Measurements from ENCODE around the gene MFSD8.
"Not testable (repeated sequence)": the region's sequence is repeated elsewhere in the genome, so short reads cannot be mapped to it uniquely, and the experiment has no call there.

The MFSD8 gene, protein sequence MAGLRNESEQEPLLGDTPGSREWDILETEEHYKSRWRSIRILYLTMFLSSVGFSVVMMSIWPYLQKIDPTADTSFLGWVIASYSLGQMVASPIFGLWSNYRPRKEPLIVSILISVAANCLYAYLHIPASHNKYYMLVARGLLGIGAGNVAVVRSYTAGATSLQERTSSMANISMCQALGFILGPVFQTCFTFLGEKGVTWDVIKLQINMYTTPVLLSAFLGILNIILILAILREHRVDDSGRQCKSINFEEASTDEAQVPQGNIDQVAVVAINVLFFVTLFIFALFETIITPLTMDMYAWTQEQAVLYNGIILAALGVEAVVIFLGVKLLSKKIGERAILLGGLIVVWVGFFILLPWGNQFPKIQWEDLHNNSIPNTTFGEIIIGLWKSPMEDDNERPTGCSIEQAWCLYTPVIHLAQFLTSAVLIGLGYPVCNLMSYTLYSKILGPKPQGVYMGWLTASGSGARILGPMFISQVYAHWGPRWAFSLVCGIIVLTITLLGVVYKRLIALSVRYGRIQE

DNA sequence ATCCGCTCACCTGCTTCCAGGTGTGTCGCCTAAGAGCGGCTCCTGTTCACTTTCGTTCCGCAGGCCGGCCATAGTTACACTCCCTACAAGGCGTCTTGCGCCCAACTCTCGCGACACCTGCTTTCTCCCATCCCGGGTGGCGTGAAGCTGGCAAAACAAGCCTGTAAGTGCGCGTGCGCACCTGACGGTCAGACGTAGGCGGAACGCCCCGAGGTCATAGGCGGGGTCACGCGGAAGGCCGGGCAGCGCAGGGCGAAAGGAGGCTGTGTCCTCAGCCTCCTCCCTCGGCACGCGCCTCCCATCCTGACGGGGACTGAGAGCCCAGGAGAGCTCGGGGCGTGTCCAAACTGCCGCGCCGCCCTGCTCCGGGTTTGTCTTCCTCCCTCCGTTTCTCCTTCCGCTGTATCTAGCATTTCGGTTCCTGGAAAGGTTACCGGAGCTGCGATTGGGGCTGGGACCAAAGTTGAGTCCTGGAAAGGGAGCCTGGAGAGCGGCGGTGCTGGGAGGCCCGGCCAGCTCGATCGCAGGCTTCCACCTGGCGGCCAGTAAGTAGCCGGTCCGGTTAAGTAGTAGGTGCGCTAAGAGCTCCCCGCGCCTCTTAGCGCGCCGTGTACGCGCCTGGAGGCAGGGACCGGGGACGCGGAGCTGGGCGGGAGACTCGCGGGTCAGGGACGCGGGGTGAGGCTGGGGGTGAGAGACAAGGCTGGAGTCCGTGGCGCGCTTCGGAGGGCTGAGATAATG, at the start of gene MFSD8, which contains the start of gene ABHD18:
TSS of gene MFSD8 (minus strand) at position 112 of the 741 bp plus-strand sequence. CDS start at position 72, 40 bp downstream.
TSS of gene ABHD18 (plus strand) at position 345 of the 741 bp plus-strand sequence. CDS start 17,550 bp downstream, outside the sequence.
- DNase-seq (ENCODE audit: low read depth): peak; percentile 99

DNA sequence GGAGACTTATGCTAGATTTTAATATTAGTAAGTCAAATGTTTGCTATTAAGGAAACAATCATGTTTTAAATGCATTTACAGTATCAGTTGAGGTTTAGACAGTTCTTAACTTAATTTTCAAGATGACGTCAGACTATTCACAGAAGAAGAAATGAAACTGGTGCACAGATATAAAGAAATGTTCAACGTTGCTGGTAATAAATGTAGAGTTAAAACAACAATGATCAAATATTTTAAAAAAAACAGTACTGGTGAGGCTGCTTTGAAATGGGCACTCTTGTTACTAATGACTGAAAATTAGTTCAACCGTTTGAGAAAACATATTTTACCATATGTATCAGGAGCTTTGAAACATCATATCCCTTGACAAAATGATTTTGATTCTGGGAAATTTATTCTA, 44.5 kb upstream of the MFSD8 start:
- no peak for DNase-seq (ENCODE audit: low read depth)

DNA sequence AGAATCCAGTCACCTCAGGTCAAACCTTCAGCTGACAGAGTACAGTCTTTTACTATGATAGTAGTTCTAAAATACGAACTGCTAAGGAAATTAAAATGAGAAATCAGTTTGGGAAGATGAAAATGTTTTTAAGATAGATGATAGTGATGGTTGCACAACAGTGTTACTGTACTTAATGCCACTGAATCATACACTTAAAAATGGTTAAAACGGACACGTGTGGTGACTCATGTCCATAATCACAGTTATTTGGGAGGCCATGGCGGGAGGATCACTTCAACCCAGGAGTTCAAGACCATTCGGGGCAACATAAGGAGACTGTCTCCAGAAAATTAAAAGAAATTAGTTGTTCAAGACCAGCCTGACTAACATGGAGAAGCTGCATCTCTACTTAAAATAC, 41.6 kb upstream of the MFSD8 start:
- DNase-seq (ENCODE audit: low read depth): no peak

DNA sequence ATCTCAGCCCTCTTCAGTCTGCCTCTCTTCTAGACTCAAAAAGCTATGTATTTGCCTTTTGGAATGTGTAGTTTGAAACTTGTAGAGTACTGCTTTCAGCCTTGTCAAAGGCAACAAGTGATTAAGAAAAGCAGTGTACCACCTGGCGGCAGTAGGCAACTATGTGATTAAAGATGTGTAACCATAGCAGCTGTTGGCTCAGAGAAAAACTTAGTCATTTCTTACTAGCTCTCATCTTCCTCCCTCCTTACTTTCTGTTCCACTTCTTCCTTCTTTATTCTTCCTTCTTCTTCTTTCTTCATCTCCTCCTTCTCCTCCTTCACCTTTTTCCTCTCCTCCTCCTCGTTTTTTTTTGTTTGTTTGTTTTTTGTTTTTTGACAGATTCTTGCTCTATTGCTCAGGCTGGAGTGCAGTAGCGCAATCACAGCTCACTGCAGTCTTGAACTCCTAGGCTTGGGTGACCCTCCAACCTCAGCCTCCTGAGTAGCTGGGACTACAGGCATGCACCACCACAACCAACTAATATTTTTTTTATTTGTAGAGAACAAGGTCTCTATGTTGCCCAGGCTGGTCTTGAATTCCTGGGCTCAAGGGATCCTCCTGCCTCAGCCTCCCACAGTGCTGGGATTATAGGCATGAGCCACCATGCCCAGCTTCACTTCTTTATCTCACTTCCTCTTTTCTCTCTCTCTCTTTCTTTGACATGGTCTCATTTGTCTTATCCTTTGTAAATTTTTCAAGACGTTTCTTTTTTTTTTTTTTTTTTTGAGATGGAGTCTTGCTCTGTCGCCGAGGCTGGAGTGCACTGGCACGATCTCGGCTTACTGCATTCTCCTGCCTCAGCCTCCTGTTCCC, 32.8 kb upstream of the MFSD8 start:
- DNase-seq (ENCODE audit: low read depth): no peak

DNA sequence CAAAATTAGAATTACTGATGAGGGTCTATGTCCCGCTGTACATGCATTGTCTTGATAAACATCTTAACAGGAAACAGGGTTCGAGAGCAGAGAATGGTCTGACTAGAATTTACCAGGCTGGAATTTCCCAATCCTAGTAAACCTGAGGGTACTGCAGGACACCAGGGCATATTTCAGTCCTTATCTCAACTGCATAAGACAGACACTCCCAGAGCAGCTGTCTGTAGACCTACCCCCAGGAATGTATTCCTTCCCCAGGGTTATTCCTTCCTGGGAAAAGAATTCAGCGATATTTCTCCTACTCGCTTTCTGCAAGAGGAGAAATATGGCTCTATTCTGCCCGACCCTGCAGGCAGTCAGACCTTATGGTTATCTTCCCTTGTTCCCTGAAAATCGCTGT, 31.5 kb upstream of the MFSD8 start:
- not testable (repeated sequence) for DNase-seq (ENCODE audit: low read depth)

DNA sequence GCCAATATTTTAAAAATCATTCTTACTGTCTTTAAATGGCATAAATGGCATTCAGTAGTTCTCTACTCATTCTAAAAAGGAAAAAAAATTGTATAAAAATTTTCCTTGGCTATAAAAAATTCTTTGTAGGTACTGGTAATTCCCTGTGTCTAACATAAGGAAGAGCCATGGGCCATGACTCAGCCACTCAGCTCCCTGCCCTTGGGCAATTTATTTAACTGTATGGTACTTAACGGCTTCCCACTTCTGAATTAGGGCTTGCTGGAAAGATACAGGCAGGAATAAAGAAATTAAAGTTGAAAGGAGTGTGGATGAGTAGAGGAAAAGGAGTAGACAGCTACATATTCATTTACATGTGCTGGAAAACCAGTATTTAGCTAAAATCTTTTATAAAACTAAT, 30.8 kb upstream of the MFSD8 start:
- no peak for DNase-seq (ENCODE audit: low read depth)

DNA sequence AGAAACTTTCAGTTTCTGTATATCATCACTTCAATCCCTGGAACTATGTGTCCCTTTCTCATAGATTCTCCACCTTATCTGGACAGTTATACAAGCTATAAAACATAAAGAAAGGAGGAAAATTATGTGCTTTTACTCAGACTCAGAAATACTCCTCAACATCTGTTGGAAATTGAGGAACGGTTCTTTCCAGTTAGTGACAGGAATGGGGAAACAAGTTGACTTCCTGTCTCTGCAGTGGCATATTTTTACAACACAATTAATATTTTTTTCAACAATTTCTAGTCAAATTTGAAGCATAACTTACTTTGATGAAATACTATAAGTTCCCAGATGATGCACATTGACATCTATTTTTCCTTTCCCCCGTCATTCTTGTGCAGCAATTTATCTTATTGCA, 28.2 kb upstream of the MFSD8 start:
- DNase-seq (ENCODE audit: low read depth): no peak

DNA sequence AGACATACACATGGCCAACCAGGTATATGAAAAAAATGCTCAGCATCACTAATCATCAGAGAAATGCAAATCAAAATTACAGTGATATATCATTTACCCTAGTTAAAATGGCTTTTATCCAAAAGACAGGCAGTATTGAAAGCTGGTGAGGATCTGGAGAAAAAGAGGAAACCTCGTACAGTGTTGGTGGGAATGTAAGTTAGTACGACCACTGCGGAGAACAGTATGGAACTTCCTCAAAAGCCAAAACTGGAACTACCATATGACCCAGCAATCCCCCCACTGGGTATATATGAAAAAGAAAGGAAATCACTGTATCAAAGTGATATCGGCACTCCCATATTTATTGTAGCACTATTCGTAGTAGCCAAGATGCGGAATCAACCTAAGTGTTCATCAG, 23.7 kb upstream of the MFSD8 start:
- DNase-seq (ENCODE audit: low read depth): no peak

DNA sequence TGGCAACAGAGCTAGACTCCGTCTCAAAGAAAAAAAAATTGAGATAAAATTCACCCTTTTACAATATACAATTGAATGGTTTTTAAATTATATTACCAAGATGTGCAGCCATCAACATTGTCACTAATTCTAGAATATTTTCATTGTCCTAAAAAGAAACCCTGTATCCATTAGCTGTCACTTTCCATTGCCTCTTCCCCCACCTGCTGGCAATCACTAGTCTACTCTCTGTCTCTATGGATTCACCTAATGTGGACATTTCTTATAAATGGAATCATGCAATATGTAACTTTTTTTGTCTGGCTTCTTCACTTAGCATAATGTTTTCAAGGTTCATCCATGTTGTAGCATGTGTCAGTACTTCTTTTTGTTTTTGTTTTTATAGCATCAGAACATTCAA, 21.0 kb upstream of the MFSD8 start:
- no peak for DNase-seq (ENCODE audit: low read depth)

DNA sequence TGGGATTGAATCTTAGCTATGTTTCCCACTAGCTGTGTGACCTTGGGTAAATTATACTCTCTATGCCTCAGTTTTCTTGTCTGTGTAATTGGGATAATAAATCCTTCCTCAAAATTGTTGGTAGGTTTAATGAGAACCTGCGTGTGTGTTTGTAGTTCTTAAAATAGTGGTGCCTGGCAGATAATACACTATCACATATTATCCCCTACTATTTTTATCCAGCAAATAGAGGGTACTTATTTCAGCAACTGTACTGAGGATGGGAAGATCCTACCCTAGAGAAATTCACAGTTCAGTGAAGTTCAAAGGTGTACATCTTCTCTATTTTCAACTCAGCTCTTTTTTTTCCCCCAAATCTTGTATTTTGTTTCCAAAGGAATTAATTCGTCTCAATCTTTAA, 17.5 kb upstream of the MFSD8 start:
- no peak for DNase-seq (ENCODE audit: low read depth)

DNA sequence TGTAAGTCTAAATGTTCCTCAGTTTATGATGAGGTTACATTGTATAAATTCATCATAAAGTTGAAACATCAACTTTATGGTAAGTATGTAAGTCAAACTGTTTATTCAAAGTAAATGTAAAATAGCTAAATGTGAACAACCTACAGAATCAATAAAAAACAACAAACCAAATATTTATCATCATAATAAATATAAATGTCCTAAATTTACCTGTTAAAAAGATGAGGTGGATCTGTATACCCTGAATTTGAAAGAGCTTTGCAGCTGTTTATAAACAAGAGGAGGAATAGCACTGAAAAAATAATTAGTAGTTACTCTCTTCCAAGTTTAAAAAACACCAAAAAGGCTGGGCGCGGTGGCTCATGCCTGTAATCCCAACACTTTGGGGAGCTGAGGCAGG, 14.0 kb upstream of the MFSD8 start:
- DNase-seq (ENCODE audit: low read depth): no peak

DNA sequence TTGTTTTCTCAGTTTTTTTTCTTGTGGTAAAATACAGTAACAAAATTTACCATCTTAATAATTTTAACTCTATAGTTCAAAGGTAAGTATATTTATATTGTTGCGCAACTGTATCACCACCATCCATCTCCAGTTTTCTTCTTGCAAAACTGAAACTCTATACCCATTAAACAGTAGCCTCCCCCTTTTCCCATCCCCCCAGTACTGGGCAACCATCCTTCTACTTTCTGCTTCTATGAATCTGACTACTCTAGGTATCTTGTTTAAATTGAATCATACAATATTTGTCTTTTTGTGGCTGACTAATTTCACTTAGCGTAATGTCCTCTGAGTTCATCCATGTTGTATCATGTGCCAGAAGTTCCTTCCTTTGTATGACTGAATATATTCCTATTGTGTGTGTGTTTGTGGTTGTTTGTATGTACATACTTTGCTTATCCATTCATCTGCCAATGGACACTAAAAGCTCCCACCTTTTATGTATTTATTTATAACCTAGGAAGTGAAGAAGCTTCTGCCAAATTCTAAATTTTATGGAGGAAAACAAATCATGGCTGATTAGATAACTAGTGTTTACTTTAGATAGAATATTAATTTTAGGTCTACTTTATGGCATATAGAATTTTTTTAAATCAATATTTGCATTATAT, 10.3 kb upstream of the MFSD8 start:
- no peak for DNase-seq (ENCODE audit: low read depth)

DNA sequence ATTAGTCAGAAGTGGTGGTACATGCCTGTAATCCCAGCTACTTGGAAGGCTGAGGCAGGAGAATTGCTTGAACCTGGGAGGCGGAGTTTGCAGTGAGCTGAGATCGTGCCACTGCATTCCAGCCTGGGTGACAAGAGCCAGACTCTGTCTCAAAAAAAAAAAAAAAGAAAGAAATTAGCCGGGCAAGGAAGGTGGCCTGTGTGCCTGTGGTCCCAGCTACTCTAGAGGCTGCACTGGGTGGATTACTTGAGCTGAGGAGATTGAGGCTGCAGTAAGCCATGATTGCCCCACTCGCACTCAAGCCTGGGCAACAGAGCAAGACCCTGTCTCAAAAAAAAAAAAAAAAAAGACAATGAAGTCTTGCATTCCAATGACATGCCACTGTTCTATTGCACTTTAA, 6.0 kb upstream of the MFSD8 start:
- not testable (repeated sequence) for DNase-seq (ENCODE audit: low read depth)

DNA sequence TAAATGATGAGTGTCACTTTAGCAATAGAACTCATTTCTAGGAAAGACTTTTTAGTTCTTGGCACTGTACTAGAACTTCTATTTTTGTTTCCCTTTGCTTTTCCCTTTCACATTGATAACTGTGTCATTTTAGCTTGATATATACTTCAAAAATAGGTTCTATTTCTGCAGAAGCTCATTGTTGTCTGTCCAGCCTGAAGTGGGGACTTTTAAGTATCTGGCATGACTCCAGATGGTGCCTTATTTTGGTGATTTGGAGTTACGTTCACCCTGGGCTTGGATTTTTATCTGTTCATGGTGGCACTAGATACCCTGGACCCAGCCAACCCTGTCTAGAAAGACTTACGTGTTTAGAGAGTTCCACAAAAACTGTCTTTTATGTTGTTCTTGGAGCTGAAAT, 3.6 kb upstream of the MFSD8 start:
- DNase-seq (ENCODE audit: low read depth): no peak

DNA sequence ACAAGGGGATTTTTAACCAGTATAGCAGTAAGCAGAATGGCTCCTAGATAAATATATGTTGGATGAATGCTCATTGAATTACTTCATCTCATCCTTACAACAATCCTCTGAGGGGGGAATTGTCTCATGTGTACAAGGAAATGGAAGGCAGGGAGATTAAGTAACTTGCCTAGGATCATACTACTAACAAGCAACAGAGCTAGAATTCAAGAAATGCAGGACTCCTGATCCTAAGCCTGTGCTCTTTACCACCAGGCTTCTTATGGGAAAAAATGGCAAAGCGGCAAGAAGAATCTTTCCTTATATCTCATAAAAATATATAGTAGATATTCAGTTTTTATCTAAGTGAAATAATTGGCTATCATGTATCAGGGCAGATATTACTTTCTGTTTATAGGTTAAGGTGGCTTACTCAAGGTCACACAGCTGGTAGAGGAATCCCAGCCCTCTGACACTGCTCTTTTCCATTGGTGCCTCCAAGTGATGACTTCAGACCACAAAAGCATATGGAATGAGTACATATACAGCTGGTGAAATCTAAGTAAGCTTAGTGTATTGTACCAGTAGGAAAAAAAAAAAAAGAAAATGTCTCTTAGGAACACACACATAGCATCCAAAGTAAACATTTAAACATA, 2.3 kb upstream of the MFSD8 start:
- DNase-seq (ENCODE audit: low read depth): no peak

DNA sequence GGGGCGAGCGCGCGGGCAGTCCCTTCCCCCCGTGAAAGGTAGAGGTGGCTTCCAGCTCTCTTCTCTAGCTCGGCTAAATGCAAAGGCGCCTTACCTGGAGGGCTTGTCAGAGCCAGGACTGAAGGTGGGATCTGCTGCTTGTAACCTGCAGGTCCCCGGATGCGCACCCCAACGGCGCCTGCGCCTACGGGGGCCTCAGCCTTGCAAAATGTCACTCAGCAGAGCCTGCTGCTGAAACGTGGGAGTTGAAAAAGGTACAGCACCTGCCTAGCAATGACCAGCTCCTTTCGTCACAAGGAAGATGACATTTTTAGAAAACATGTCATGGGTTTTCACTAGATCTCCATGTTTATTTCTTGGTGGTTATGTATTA, 816 bp upstream of the MFSD8 start:
- DNase-seq (ENCODE audit: low read depth): peak; percentile 62

DNA sequence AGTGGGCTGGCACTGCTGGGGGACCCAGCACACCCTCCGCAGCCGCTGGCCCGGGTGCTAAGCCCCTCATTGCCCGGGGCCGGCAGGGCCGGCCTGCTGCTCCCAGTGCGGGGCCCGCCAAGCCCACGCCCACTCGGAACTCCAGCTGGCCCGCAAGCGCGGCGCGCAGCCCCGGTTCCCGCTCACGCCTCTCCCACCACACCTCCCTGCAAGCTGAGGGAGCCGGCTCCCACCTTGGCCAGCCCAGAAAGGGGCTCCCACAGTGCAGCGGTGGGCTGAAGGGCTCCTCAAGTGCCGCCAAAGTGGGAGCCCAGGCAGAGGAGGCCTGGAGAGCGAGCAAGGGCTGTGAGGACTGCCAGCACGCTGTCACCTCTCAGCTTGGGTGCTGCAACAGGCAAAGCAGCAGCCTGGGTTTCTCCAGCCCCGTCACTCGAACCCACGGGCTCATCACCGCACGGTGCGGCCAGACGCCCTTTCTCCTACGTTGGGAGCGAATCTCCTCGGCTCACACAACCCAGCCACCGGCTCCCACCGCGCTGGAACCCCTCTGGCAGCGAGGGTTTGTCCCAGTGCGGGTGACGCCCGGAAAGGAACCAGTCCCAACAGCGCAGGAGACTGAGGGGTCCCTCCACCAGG, 429 bp downstream of the MFSD8 start:
- DNase-seq (ENCODE audit: low read depth): not testable (repeated sequence)

DNA sequence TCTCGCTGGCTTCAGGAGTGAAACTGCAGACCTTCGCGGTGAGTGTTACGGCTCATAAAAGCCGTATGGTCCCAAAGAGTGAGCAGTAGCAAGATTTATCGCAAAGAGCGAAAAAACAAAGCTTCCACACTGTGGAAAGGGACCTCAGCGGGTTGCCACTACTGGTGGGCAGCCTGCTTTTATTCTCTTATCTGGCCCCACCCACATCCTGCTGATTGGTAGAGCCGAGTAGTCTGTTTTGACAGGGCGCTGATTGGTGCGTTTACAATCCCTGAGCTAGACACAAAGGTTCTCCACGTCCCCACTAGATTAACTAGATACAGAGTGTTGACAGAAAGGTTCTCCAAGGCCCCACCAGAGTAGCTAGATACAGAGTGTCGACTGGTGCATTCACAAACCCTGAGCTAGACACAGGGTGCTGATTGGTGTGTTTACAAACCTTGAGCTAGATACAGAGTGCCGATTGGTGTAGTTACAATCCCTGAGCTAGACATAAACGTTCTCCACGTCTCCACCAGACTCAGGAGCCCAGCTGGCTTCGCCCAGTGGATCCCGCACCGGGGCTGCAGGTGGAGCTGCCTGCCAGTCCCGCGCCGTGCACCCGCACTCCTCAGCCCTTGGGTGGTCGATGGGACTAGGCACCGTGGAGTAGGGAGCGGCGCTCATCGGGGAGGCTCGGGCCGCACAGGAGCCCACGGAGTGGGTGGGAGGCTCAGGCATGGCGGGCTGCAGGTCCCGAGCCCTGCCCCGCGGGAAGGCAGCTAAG, 1.2 kb downstream of the MFSD8 start:
- not testable (repeated sequence) for DNase-seq (ENCODE audit: low read depth)

DNA sequence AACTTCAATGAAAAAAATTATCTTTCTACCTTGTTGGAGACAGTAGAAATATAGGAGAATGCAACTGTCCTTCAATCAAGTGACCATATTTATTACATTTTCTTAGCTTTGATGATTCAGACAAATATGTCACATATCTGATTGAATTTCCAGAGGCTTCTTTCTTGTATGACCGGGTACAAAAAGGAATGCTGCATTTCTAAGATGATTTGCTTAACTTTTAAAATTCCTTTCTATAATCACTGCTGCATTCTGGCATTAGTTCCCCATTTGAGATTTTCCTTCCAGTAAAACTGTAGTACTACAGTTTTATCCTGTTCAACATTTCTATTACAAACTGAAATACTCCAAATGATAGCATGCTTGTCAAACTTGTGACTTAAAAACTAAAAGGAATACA, 5.2 kb downstream of the MFSD8 start:
- no peak for DNase-seq (ENCODE audit: low read depth)

DNA sequence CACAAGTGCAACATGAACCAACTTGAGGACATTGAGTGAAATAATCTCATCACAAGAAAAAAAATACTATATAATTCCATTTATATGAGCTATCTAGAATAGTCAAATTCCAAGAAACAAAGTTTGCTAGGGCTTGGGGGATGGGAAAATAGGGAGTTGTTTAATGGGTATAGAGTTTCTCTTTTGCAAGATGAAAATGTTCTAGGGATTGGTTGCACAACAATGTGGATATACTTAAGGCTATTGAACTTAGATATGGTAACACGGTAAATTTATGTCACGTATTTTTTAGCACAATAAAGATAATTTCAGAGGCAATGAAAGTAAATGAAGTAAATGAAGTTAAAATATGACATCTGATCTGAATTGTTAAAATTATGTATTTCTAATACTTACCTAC, 7.9 kb downstream of the MFSD8 start:
- no peak for DNase-seq (ENCODE audit: low read depth)

Data from stimulated activated CD4-positive, alpha-beta T cell treated with anti-CD3 and anti-CD28 coated beads, Interleukin-2, amount 100 ng/mL, for 4 hours (primary cell).